Mucosa of descending colon (tissue), 3 donors: Measurements from ENCODE around the gene ZNF302. TPM values are rescaled to one million over a fixed set of nuclear protein-coding genes. Genes with fewer than 3 reads are reported as not detected.

ENCODE experiments used
- ATAC-seq: fragments of 200-7000 bp; cut with Tn5 transposase; one replicate; pipeline ENCODE4 v1.9.1; 2020; ENCODE audit warnings: mild to moderate bottlenecking, moderate library complexity
- DNase-seq, 3 donors: peaks; one replicate each; pipeline ENCODE4 v3.0.0-alpha.2; 2020
- H3K36me3 ChIP-seq: fragments of 200-600 bp; one replicate; pipeline ENCODE4 v1.8.0; 2021; ENCODE audit warnings: low read depth, mild to moderate bottlenecking
- H3K4me1 ChIP-seq: fragments of 200-600 bp; one replicate; pipeline ENCODE4 v1.8.0; 2021; ENCODE audit warnings: low read depth, mild to moderate bottlenecking
- H3K4me3 ChIP-seq: fragments of 200-600 bp; one replicate; pipeline ENCODE4 v1.8.0; 2021; ENCODE audit warnings: mild to moderate bottlenecking
- H3K9me3 ChIP-seq: fragments of 200-600 bp; one replicate; pipeline ENCODE4 v1.8.0; 2021; ENCODE audit warnings: mild to moderate bottlenecking
- CTCF ChIP-seq: fragments of 200-600 bp; IDR thresholded peaks from one replicate; pipeline ENCODE4 v1.8.0; 2022; ENCODE audit warnings: antibody characterized with exemption, mild to moderate bottlenecking
- intact Hi-C, 2 donors: fragments of 100-400 bp; cut with DNase I in 1 of 2; cut with micrococcal nuclease in 1 of 2; formaldehyde crosslinking; loops; one replicate each; pipeline versions ENCODE4 v1.11.0 to v1.11.1; 2022; cut with DNase I, micrococcal nuclease
- total RNA-seq, 3 donors: library from RNA; stranded (reverse); fragmentation: NEBNext Ultra II Directional in 2 of 3; extraction: Animal tissue kit (Norgen Biotek cat#: 25700) in 2 of 3; gene quantifications; one replicate each; pipeline versions ENCODE4 v1.2.1 to v1.2.4, GENCODE V29; 2021 to 2023
- donor health status: DM: no; HTN: no; CAD: no; lungs with moderate emphysema.
- donor health status: DM: no; HTN: no; CAD: no.
- donor health status: DM: no; HTN: yes; CAD: no.

The ZNF302 gene
- total RNA-seq, 3 donors from 2014 or later = 16.5 to 33.8 (median 20.0) TPM

GRCh38 chr19:34645551-34645950 lies 31.9 kb upstream of the ZNF302 start:
- no peaks in the 10 kb centered on the region for H3K36me3 ChIP-seq
- DNase-seq (no peak), ATAC-seq (no peak)
- intact Hi-C loops = no loop called here
- TF ChIP-seq CTCF = no peak
- H3K4me1 ChIP-seq = no peaks in the 10 kb centered on the region
- H3K9me3 ChIP-seq = no peaks in the 10 kb centered on the region
- no peak overlapping the region for H3K4me3 ChIP-seq

GRCh38 chr19:34649886-34650543 lies 27.5 kb upstream of the ZNF302 start:
- intact Hi-C loops = no loop called here
- ATAC-seq (no peak), DNase-seq (no peak)
- Histone ChIP-seq H3K36me3 (no peaks in the 10 kb centered on the region), H3K4me3 (no peak overlapping the region), H3K4me1 (no peaks in the 10 kb centered on the region), H3K9me3 (peaks cover 7% of the 10 kb centered on the region)
- no peak for TF ChIP-seq CTCF

DNA sequence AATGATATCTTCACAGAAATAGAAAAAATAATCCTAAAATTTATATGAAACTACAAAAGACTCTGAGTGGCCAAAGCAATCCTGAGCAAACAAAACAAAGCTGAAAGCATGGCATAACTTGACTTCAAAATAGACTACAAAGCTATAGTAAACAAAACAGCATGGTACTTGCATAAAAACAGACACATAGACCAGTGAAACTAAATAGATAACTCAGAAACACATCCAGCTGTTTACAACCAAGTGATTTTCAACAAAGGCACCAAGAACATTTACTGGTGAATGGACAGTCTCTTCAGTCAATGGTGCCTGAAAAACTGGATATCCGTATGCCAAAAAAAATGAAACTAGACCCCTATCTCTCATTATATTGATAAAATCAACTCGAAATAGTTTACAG lies 25.7 kb upstream of the ZNF302 start:
- no peak for ATAC-seq
- no peak for TF ChIP-seq CTCF
- no peak for DNase-seq
- peaks cover 7% of the 10 kb centered on the region for H3K9me3 ChIP-seq
- intact Hi-C loops = no loop called here
- H3K36me3 ChIP-seq = no peaks in the 10 kb centered on the region
- no peaks in the 10 kb centered on the region for H3K4me1 ChIP-seq
- no peak overlapping the region for H3K4me3 ChIP-seq

DNA sequence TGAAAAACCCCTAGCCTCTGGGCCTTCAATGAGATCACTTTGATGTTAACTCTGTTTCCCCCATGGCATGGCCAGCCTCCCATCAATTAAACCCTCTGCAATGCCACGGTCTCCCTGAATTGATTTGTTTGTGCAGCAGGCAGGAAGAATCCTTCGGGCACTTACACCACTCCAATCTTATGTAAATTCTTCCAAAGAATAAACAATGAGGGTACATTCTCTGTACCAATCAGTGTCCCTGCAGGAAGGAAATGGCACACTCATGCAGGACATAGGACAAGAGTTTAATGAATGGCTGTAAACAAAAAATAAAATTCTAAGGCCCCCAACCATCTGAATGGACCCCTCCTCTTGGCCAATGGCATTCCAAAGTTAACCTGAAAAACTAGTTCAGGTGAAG lies 22.7 kb upstream of the ZNF302 start:
- no peaks in the 10 kb centered on the region for H3K4me1 ChIP-seq
- no peak overlapping the region for H3K4me3 ChIP-seq
- H3K9me3 ChIP-seq = peaks cover 7% of the 10 kb centered on the region
- TF ChIP-seq CTCF = no peak
- no peaks in the 10 kb centered on the region for H3K36me3 ChIP-seq
- ATAC-seq (no peak), DNase-seq (no peak)
- intact Hi-C loops = no loop called here

- H3K4me1 ChIP-seq = no peaks in the 10 kb centered on the region
- no peak for TF ChIP-seq CTCF
- ATAC-seq = no peak
- no peaks in the 10 kb centered on the region for H3K36me3 ChIP-seq
- H3K4me3 ChIP-seq = no peak overlapping the region
- H3K9me3 ChIP-seq = peaks cover 7% of the 10 kb centered on the region
- DNase-seq = no peak
- intact Hi-C loops = no loop called here
Measured at GRCh38 chr19:34655651-34656050, 21.8 kb upstream of the ZNF302 start.

DNA sequence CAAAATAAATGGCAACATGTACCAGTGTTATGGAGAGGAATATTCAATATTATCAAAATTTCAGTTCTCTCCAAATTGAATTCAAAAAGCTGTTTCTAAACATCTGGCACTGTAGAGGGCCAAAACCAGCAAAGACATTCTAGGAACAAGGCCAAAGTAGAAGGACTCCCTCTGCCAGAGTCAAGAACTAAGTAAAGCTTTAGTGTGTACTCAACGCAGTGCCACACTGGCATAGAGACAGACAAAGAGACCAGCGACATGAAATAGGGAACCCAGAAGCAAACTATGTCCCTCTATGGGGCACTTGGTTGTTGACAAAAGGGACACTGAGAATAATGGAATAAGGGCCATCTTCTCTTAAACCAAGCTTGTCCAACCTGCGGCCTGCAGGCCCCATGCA lies 16.1 kb upstream of the ZNF302 start:
- Histone ChIP-seq H3K4me1 (no peaks in the 10 kb centered on the region), H3K9me3 (no peaks in the 10 kb centered on the region), H3K36me3 (no peaks in the 10 kb centered on the region), H3K4me3 (no peak overlapping the region)
- no peak for TF ChIP-seq CTCF
- no peak for DNase-seq
- no peak for ATAC-seq
- intact Hi-C loops = no loop called here
